ENCODE results near the gene NFKBIL1.

NFKBIL1 gene

DNA sequence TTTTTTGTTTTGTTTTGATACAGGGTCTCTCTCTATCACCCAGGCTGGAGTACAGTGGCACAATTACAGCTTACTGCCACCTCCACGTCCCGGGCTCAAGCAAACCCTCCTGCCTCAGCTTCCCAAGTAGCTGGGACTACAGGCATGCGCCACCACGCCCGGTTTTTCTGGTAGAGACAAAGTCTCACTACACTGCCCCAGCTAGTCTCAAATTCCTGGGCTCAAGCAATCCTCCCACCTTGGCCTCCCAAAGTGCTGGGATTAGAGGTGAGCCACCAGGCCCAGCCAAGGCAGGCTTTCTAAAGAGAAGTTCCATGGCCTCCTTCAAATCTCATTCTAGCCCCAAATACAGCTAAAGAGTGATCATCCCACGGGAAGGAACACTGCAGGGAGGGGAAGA, 13.4 kb upstream of the NFKBIL1 start:
- no peak overlapping the region for H3K4me3 ChIP-seq (ENCODE audit: low read depth, low read length)
- DNase-seq (ENCODE audit: low read depth), result no peak
- TF ChIP-seq MYC (IDR thresholded peaks at IDR 0.05; ENCODE audit: low read depth, low read length), result no peak
- TF ChIP-seq, protein P1, sequence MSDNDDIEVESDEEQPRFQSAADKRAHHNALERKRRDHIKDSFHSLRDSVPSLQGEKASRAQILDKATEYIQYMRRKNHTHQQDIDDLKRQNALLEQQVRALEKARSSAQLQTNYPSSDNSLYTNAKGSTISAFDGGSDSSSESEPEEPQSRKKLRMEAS (IDR thresholded peaks at IDR 0.05; ENCODE audit: low read depth, low read length), result no peak
- no peak for TF ChIP-seq POLR2A (IDR thresholded peaks at IDR 0.05; ENCODE audit: extremely low read depth, insufficient read length)
- no peak for TF ChIP-seq CTCF (IDR thresholded peaks at IDR 0.05; ENCODE audit: low read depth, low read length)

DNA sequence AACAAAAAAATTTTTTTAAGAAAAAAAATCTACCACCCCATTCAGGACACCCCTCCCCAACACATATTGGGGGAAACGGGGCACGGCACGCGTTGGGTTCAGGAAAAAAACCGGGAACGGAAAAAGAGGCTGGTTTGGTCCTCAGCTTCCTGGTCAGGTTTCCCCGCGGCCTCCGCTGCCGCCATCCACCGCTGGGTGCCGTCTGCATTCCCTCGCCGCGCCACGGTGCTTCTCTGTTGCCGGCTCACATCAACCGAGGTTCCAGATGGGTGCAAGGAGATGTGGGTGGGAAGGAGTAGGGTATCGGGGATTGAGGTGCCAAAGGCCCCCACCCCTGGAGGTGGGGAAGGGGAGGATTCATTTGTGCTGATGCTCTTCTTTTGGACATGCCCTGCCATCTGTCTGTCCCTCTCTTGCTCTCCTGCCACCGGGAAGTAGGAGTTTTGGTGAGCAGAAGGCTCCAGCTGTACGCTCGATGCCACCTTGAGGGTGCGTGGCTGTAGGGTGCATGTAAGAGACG, 12.8 kb upstream of the NFKBIL1 start:
- TF ChIP-seq, protein P1 (IDR thresholded peaks at IDR 0.05; ENCODE audit: low read depth, low read length), result no peak
- TF ChIP-seq POLR2A (IDR thresholded peaks at IDR 0.05; ENCODE audit: extremely low read depth, insufficient read length) (no peak), MYC (IDR thresholded peaks at IDR 0.05; ENCODE audit: low read depth, low read length) (no peak), CTCF (IDR thresholded peaks at IDR 0.05; ENCODE audit: low read depth, low read length) (no peak)
- H3K4me3 ChIP-seq (ENCODE audit: low read depth, low read length), result no peak overlapping the region
- no peak for DNase-seq (ENCODE audit: low read depth)

- peak overlapping the region; percentile 7 for H3K4me3 ChIP-seq (ENCODE audit: low read depth, low read length)
- no peak for TF ChIP-seq CTCF (IDR thresholded peaks at IDR 0.05; ENCODE audit: low read depth, low read length)
- no peak for DNase-seq (ENCODE audit: low read depth)
Observed at GRCh38 chr6:31535538-31536324, 11.7 kb upstream of the NFKBIL1 start.

DNA sequence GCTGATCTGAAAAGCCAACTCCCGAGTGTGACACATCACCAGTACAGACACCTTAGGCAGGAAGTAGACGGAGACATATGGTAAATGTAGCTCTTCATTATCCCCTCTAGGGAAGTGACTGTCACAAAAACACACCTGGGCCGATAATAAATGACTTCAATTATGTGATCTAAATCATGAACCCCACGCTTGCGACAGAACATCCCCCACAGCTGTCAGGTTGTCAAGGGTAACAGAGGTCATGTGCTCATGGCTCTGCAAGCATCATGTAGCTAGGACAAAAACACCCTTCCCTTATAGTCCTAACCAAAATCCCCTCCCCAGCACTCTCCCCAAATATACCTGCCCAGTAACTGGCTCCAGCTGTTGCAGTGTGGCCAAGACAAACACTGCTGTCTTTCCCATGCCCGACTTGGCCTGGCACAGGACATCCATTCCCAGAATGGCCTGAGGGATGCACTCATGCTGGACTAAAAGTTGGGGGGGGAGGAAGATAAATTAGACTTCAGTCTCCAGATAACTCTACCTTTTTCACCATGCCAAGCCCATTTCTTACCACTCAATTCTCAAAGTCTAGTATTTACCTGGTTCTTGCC, 8.5 kb upstream of the NFKBIL1 start:
- TF ChIP-seq MYC (IDR thresholded peaks at IDR 0.05; ENCODE audit: low read depth, low read length) (no peak), CTCF (IDR thresholded peaks at IDR 0.05; ENCODE audit: low read depth, low read length) (no peak), POLR2A (IDR thresholded peaks at IDR 0.05; ENCODE audit: extremely low read depth, insufficient read length) (no peak)
- TF ChIP-seq, protein P1 (IDR thresholded peaks at IDR 0.05; ENCODE audit: low read depth, low read length), result no peak
- no peak for DNase-seq (ENCODE audit: low read depth)
- peak overlapping the region; percentile 92 for H3K4me3 ChIP-seq (ENCODE audit: low read depth, low read length)

GRCh38 chr6:31540640-31541039, 6.8 kb upstream of the NFKBIL1 start:
- H3K4me3 ChIP-seq (ENCODE audit: low read depth, low read length), result peak overlapping the region; percentile 92
- TF ChIP-seq POLR2A (IDR thresholded peaks at IDR 0.05; ENCODE audit: extremely low read depth, insufficient read length) (no peak), MYC (IDR thresholded peaks at IDR 0.05; ENCODE audit: low read depth, low read length) (no peak), CTCF (IDR thresholded peaks at IDR 0.05; ENCODE audit: low read depth, low read length) (no peak)
- TF ChIP-seq, protein P1 (IDR thresholded peaks at IDR 0.05; ENCODE audit: low read depth, low read length), result no peak
- no peak for DNase-seq (ENCODE audit: low read depth)

Measured in NB4 (cell line).